ENCODE measurements around the gene KLHL29.

The KLHL29 gene

GRCh38 chr2:23536326-23536725, 151.3 kb downstream of the KLHL29 start:
- no peak for DNase-seq

GRCh38 chr2:23537991-23538390, 153.0 kb downstream of the KLHL29 start:
- DNase-seq: no peak

GRCh38 chr2:23538566-23538965, 153.6 kb downstream of the KLHL29 start:
- DNase-seq: no peak

- no peak for DNase-seq
These were observed 155.9 kb downstream of the KLHL29 start for GRCh38 chr2:23540804-23541360.

- no peak for DNase-seq
These were observed 156.7 kb downstream of the KLHL29 start for GRCh38 chr2:23541503-23542229.

- DNase-seq: no peak
These were observed 157.3 kb downstream of the KLHL29 start for GRCh38 chr2:23542230-23542789.

- no peak for DNase-seq
These were observed 158.3 kb downstream of the KLHL29 start for GRCh38 chr2:23543302-23543701.

- DNase-seq: no peak
These were observed 158.7 kb downstream of the KLHL29 start for GRCh38 chr2:23543728-23544127.

- no peak for DNase-seq
These were observed 159.8 kb downstream of the KLHL29 start for GRCh38 chr2:23544589-23545295.

GRCh38 chr2:23545396-23545795, 160.4 kb downstream of the KLHL29 start:
- peak; percentile 49 to 59 for DNase-seq

GRCh38 chr2:23545811-23546210, 160.8 kb downstream of the KLHL29 start:
- no peak for DNase-seq

GRCh38 chr2:23546913-23547312, 161.9 kb downstream of the KLHL29 start:
- DNase-seq: no peak

GRCh38 chr2:23547725-23548124, 162.7 kb downstream of the KLHL29 start:
- DNase-seq: no peak

GRCh38 chr2:23548143-23548769, 163.3 kb downstream of the KLHL29 start:
- no peak for DNase-seq

GRCh38 chr2:23549051-23549450, 164.1 kb downstream of the KLHL29 start:
- no peak for DNase-seq

GRCh38 chr2:23549821-23550530, 165.0 kb downstream of the KLHL29 start:
- no peak for DNase-seq

- DNase-seq: no peak
These were observed 165.6 kb downstream of the KLHL29 start for GRCh38 chr2:23550553-23550952.

- DNase-seq: no peak
These were observed 166.9 kb downstream of the KLHL29 start for GRCh38 chr2:23551875-23552274.

GRCh38 chr2:23553561-23553960, 168.6 kb downstream of the KLHL29 start:
- no peak for DNase-seq

- DNase-seq: no peak
These were observed 169.2 kb downstream of the KLHL29 start for GRCh38 chr2:23554054-23554697.

GRCh38 chr2:23555944-23556343, 171.0 kb downstream of the KLHL29 start:
- DNase-seq: no peak

- no peak for DNase-seq
These were observed 171.9 kb downstream of the KLHL29 start for GRCh38 chr2:23556929-23557328.
